Type B pancreatic cell (in vitro differentiated cells): ENCODE measurements around the gene ACER3. TPM values are rescaled to one million over a fixed set of nuclear protein-coding genes. Genes with fewer than 3 reads are reported as not detected.

Experiments
- DNase-seq: peaks from one replicate; pipeline ENCODE4 v3.0.0; 2021; ENCODE audit warnings: mixed read lengths; ENCODE audit not compliant: unreplicated experiment; ENCODE audit errors: extremely low spot score
- H3K27ac Mint-ChIP-seq: 2 replicates; pipeline ENCODE4 v1.8.0; 2021; ENCODE audit warnings: mild to moderate bottlenecking, mixed read lengths
- H3K27me3 Mint-ChIP-seq: 2 replicates; pipeline ENCODE4 v1.8.0; 2021; ENCODE audit warnings: mixed read lengths
- H3K36me3 Mint-ChIP-seq: 2 replicates; pipeline ENCODE4 v1.8.0; 2021; ENCODE audit warnings: mixed read lengths
- H3K4me1 Mint-ChIP-seq: one replicate; pipeline ENCODE4 v1.8.0; 2021; ENCODE audit warnings: mixed read lengths; ENCODE audit not compliant: unreplicated experiment
- H3K4me3 Mint-ChIP-seq: 2 replicates; pipeline ENCODE4 v1.8.0; 2021; ENCODE audit warnings: mild to moderate bottlenecking, mixed read lengths
- H3K9me3 Mint-ChIP-seq: 2 replicates; pipeline ENCODE4 v1.8.0; 2021; ENCODE audit warnings: mixed read lengths
- CTCF ChIP-seq: fragments of 200-600 bp; sonication (generic); conservative IDR thresholded peaks from 2 replicates; pipeline ENCODE4 v1.5.0; 2021; ENCODE audit warnings: antibody characterized with exemption, mild to moderate bottlenecking
- total RNA-seq: library from RNA; stranded (reverse); gene quantifications from 2 replicates; pipeline ENCODE4 v1.2.1, GENCODE V29; 2021; ENCODE audit warnings: low replicate concordance

ACER3 gene
- total RNA-seq, 1 donor from 2014 or later: 25.7 TPM

GRCh38 chr11:77024745-77025144, 164.0 kb downstream of the ACER3 start:
- Mint-ChIP-seq H3K4me3 (no peak overlapping the region), H3K4me1 (peaks cover 11% of the 10 kb centered on the region), H3K27ac (no peak overlapping the region), H3K9me3 (no peaks in the 10 kb centered on the region), H3K36me3 (peaks cover 10% of the 10 kb centered on the region), H3K27me3 (no peaks in the 10 kb centered on the region)
- DNase-seq: no peak
- no peak for TF ChIP-seq CTCF

DNA sequence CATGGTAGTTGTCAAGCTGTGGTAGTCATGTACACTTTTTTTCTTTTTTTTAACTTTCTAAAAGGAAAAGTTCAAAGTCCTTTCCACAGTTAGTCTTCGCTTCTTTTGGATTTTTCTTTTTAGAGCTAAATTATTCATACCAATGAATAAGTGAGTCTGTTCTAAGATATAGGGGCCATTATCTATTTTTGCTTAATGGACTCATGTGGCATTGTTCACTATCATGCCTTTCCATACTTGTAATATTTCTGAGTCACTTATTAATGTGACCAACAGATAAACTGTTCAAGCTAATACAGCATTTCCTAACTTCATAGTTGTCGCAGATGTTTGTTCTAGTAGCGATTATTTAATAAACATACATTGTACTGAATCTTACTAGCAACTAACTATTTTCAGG, 165.5 kb downstream of the ACER3 start:
- H3K9me3 Mint-ChIP-seq: no peaks in the 10 kb centered on the region
- no peak overlapping the region for H3K27ac Mint-ChIP-seq
- no peak for TF ChIP-seq CTCF
- H3K36me3 Mint-ChIP-seq: no peaks in the 10 kb centered on the region
- H3K4me3 Mint-ChIP-seq: no peak overlapping the region
- DNase-seq: no peak
- H3K27me3 Mint-ChIP-seq: peaks cover 3% of the 10 kb centered on the region
- no peaks in the 10 kb centered on the region for H3K4me1 Mint-ChIP-seq

- no peaks in the 10 kb centered on the region for H3K36me3 Mint-ChIP-seq
- no peak overlapping the region for H3K4me3 Mint-ChIP-seq
- peaks cover 3% of the 10 kb centered on the region for H3K27me3 Mint-ChIP-seq
- H3K9me3 Mint-ChIP-seq: no peaks in the 10 kb centered on the region
- no peak for TF ChIP-seq CTCF
- H3K27ac Mint-ChIP-seq: no peak overlapping the region
- H3K4me1 Mint-ChIP-seq: no peaks in the 10 kb centered on the region
- no peak for DNase-seq
Measured at GRCh38 chr11:77026743-77027142, 166.0 kb downstream of the ACER3 start.

- Mint-ChIP-seq H3K4me3 (no peak overlapping the region), H3K4me1 (no peaks in the 10 kb centered on the region), H3K27me3 (peaks cover 3% of the 10 kb centered on the region), H3K9me3 (no peaks in the 10 kb centered on the region), H3K27ac (peak overlapping the region; percentile 10), H3K36me3 (no peaks in the 10 kb centered on the region)
- TF ChIP-seq CTCF: no peak
- DNase-seq: no peak
Measured at GRCh38 chr11:77027275-77027674, 166.6 kb downstream of the ACER3 start.

GRCh38 chr11:77029829-77030228, 169.1 kb downstream of the ACER3 start:
- peaks cover 3% of the 10 kb centered on the region for H3K27me3 Mint-ChIP-seq
- no peak for TF ChIP-seq CTCF
- H3K36me3 Mint-ChIP-seq: no peaks in the 10 kb centered on the region
- H3K27ac Mint-ChIP-seq: peak overlapping the region; percentile 67
- no peak overlapping the region for H3K4me3 Mint-ChIP-seq
- no peaks in the 10 kb centered on the region for H3K9me3 Mint-ChIP-seq
- no peak for DNase-seq
- no peaks in the 10 kb centered on the region for H3K4me1 Mint-ChIP-seq

GRCh38 chr11:77030834-77031414, 170.2 kb downstream of the ACER3 start:
- H3K4me1 Mint-ChIP-seq: no peaks in the 10 kb centered on the region
- peaks cover 3% of the 10 kb centered on the region for H3K27me3 Mint-ChIP-seq
- no peak for DNase-seq
- no peak for TF ChIP-seq CTCF
- H3K27ac Mint-ChIP-seq: no peak overlapping the region
- H3K9me3 Mint-ChIP-seq: no peaks in the 10 kb centered on the region
- no peak overlapping the region for H3K4me3 Mint-ChIP-seq
- no peaks in the 10 kb centered on the region for H3K36me3 Mint-ChIP-seq
